Endothelial cell of umbilical vein (primary cell): Measurements from ENCODE around the gene DLGAP1. TPM values are rescaled to one million over a fixed set of nuclear protein-coding genes. Genes with fewer than 3 reads are reported as not detected.

ENCODE experiments used
- BruUV-seq: library from RNA; stranded (reverse); fragments of 400-500 nt; replicated peaks from 2 replicates; lab custom pipeline; 2021; lab: Mats Ljungman, UMichigan
- CTCF ChIA-PET: fragments of 300-600, 350-600 bp; sonication (Branson Sonifier 250); formaldehyde crosslinking; loops from one replicate; lab custom pipeline; 2021; ENCODE audit warnings: antibody characterized with exemption, inconsistent platforms; lab: Charles Lee
- POLR2A ChIA-PET: fragments of 300-600, 350-600 bp; sonication (Branson Sonifier 250); formaldehyde crosslinking; loops from one replicate; lab custom pipeline; 2021; ENCODE audit warnings: antibody characterized with exemption, inconsistent platforms; lab: Charles Lee
- DNase-seq: peaks from one replicate; pipeline ENCODE4 v3.0.0-alpha.2; 2011; ENCODE audit warnings: low read depth, low spot score
- FAIRE-seq: peaks from 2 replicates; lab custom pipeline; 2011; peaks lifted over from hg19 to GRCh38; lab: Jason Lieb, UNC
- H2AFZ ChIP-seq: 2 replicates; pipeline ENCODE4 v1.6.0; 2012; ENCODE audit warnings: low read depth, low read length, control low read depth, inconsistent platforms
- H3K27ac ChIP-seq: 2 replicates; pipeline ENCODE4 v1.5.1; 2011; ENCODE audit warnings: low read depth, mild to moderate bottlenecking, control low read depth, low read length, moderate library complexity; ENCODE audit not compliant: insufficient read depth
- H3K27me3 ChIP-seq, 2 experiments: 2 replicates each; pipeline versions ENCODE4 v1.6.0 to v1.6.1; 2011; ENCODE audit warnings: low read length in 2 of 2, mixed read lengths in 1 of 2; ENCODE audit not compliant: control insufficient read depth in 2 of 2, insufficient read depth in 2 of 2
- H3K36me3 ChIP-seq, 2 experiments: 2 replicates in 1 of 2; 3 replicates in 1 of 2; pipeline ENCODE4 v1.5.1; 2011; ENCODE audit warnings: low read length in 2 of 2, mild to moderate bottlenecking in 1 of 2, moderate library complexity in 1 of 2; ENCODE audit not compliant: control insufficient read depth in 2 of 2, insufficient read depth in 2 of 2; ENCODE audit errors: extremely low read depth in 1 of 2
- H3K4me1 ChIP-seq: 3 replicates; pipeline ENCODE4 v1.5.1; 2011; ENCODE audit warnings: mild to moderate bottlenecking, low read length; ENCODE audit not compliant: control insufficient read depth, insufficient read depth; ENCODE audit errors: extremely low read depth
- H3K4me2 ChIP-seq: 2 replicates; pipeline ENCODE4 v1.6.1; 2011; ENCODE audit warnings: low read length, control low read depth, mixed read lengths; ENCODE audit not compliant: insufficient read depth
- H3K4me3 ChIP-seq, 3 experiments: fragments of 200-600 bp in 1 of 3; sonication (generic), shearing (Covaris generic) in 1 of 3; replicated peaks in 1 of 3; 2 replicates each; pipeline ENCODE4 v1.5.1; 2011 to 2016; ENCODE audit warnings: control low read depth in 3 of 3, low read length in 3 of 3, mild to moderate bottlenecking in 2 of 3, inconsistent platforms in 1 of 3, low read depth in 1 of 3, moderate library complexity in 1 of 3; ENCODE audit not compliant: insufficient read depth in 1 of 3
- H3K79me2 ChIP-seq: 2 replicates; pipeline ENCODE4 v1.6.0; 2012; ENCODE audit warnings: low read length, inconsistent platforms; ENCODE audit not compliant: control insufficient read depth, insufficient read depth
- H3K9ac ChIP-seq: replicated peaks from 2 replicates; pipeline ENCODE3; 2011; ENCODE audit warnings: low read length, control low read depth; ENCODE audit not compliant: insufficient read depth; ENCODE audit errors: extremely low read depth
- H3K9me1 ChIP-seq: replicated peaks from 3 replicates; pipeline ENCODE4 v1.6.0; 2011; ENCODE audit warnings: mild to moderate bottlenecking, low read length; ENCODE audit not compliant: control insufficient read depth, insufficient read depth; ENCODE audit errors: extremely low read depth
- H3K9me3 ChIP-seq: replicated peaks from 2 replicates; pipeline ENCODE4 v1.5.1; 2012; ENCODE audit warnings: low read length, inconsistent platforms; ENCODE audit not compliant: control insufficient read depth, insufficient read depth
- H4K20me1 ChIP-seq: replicated peaks from 2 replicates; pipeline ENCODE3; 2011; ENCODE audit warnings: mild to moderate bottlenecking, low read length; ENCODE audit not compliant: control insufficient read depth, insufficient read depth; ENCODE audit errors: extremely low read depth
- EZH2 ChIP-seq: IDR thresholded peaks from 2 replicates; pipeline ENCODE4 v1.6.1; 2012; ENCODE audit warnings: borderline replicate concordance, low read depth, mild to moderate bottlenecking, moderate library complexity, low read length, inconsistent platforms; ENCODE audit not compliant: severe bottlenecking
- FOS ChIP-seq: IDR thresholded peaks from 2 replicates; pipeline ENCODE4 v1.6.1; 2011; ENCODE audit warnings: mild to moderate bottlenecking, low read length, moderate library complexity, borderline replicate concordance; ENCODE audit not compliant: insufficient read depth
- GATA2 ChIP-seq: IDR thresholded peaks from 2 replicates; pipeline ENCODE4 v1.7.0; 2011; ENCODE audit warnings: low read depth, mild to moderate bottlenecking, moderate library complexity, mixed read lengths, low read length; ENCODE audit not compliant: insufficient read length, insufficient read depth
- JUN ChIP-seq: IDR thresholded peaks from 2 replicates; pipeline ENCODE4 v1.6.1; 2011; ENCODE audit warnings: borderline replicate concordance, low read depth; ENCODE audit not compliant: insufficient read length, insufficient read depth
- MYC ChIP-seq: IDR thresholded peaks from one replicate; pipeline ENCODE4 v1.6.1; 2011; ENCODE audit warnings: mild to moderate bottlenecking, low read depth, low read length
- POLR2A ChIP-seq: IDR thresholded peaks from 2 replicates; pipeline ENCODE4 v1.6.1; 2012; ENCODE audit warnings: low read depth, mild to moderate bottlenecking, control low read depth, low read length
- POLR2AphosphoS5 ChIP-seq: IDR thresholded peaks from 2 replicates; pipeline ENCODE4 v1.6.1; 2012; ENCODE audit warnings: low read depth, mild to moderate bottlenecking, control low read depth, low read length, moderate library complexity; ENCODE audit not compliant: insufficient read depth
- dilution Hi-C: fragments of 300-500 bp; cut with MboI; formaldehyde crosslinking; loops from one replicate; pipeline ENCODE4 v1.15.0; 2019; ENCODE audit warnings: low sequenced_read_pairs; ENCODE audit not compliant: extremely low pct_ligation_motif_present
- intact Hi-C: fragments of 100-400 bp; cut with micrococcal nuclease; formaldehyde crosslinking; loops from one replicate; pipeline ENCODE4 v1.10.0; 2022
- polyA plus RNA-seq, 4 experiments: library from polyadenylated mRNA; depleted of rRNA in 3 of 4; stranded (reverse) in 3 of 4; unstranded in 1 of 4; fragments of >200 nt; gene quantifications; 2 replicates each; pipeline versions ENCODE4 v1.2.1 to v1.2.3, GENCODE V29; 2011 to 2012; ENCODE audit warnings: missing spikeins in 1 of 4
- total RNA-seq: library from RNA; stranded (reverse); gene quantifications from 2 replicates; pipeline ENCODE4 v1.2.3, GENCODE V29; 2021
- TF ChIP-seq, protein P1 (sequence below): IDR thresholded peaks from 2 replicates; pipeline ENCODE4 v1.6.1; 2011; ENCODE audit not compliant: insufficient read depth, insufficient read length
- TF ChIP-seq, protein P2 (sequence below), 2 donors: IDR thresholded peaks; 1 replicate in 1 of 2; 2 replicates in 1 of 2; pipeline ENCODE4 v1.5.1; 2011; ENCODE audit warnings: low read length in 2 of 2, mild to moderate bottlenecking in 2 of 2, moderate library complexity in 2 of 2, control low read depth in 1 of 2, inconsistent platforms in 1 of 2, low read depth in 1 of 2; ENCODE audit not compliant: insufficient read depth in 1 of 2; ENCODE audit errors: extremely low read depth in 1 of 2

The DLGAP1 gene
- total and polyA plus RNA-seq, 2 donors (not counting 3 experiments of a cell fraction or from before 2014, with no cell fraction given), result 0.04 TPM; not detected in 1

DNA sequence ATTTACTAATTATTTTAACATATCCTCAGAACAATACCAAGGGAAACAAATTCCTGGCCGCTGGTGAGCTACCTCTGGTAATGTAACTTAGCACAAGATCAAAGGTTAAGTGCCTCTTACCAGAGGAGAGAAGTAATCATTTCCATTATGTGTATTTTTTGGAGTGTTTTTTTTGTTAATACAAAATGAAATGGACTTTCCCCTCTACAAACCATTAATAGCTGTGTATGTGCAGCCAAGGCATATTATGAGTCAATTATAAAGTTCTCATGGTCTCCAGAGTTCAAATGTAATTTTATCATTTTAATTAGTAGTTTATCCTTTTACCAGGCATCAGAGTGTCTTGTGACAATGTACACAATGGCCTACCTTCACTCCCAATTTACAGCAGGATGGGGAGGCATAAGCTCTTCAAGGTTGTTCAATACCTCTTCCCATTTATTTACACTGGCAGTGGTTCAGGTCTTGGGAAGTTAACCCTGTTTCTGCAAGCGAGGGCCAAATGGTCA lies 762.9 kb downstream of the DLGAP1 start:
- H3K9me3 ChIP-seq, result no peaks in the 10 kb centered on the region
- no peak overlapping the region for H3K4me3 ChIP-seq
- POLR2A ChIA-PET, result no interaction called here
- dilution Hi-C loops (no loop called here), intact Hi-C loops (no loop called here)
- no peaks in the 10 kb centered on the region for H4K20me1 ChIP-seq
- no peaks in the 10 kb centered on the region for H3K9me1 ChIP-seq
- no peaks in the 10 kb centered on the region for H3K4me1 ChIP-seq
- DNase-seq (no peak), FAIRE-seq (no peak)
- no peaks in the 10 kb centered on the region for H3K36me3 ChIP-seq
- no peak overlapping the region for H2AFZ ChIP-seq
- H3K27ac ChIP-seq, result no peak overlapping the region
- H3K9ac ChIP-seq, result no peak overlapping the region
- CTCF ChIA-PET, result interaction anchor here (0.8 to 4.5 kb wide), 10 partner anchors 8 to 303 kb away, joined by 3 to 23 read pairs (median 6); no protein-coding TSS in a partner anchor
- no peaks in the 10 kb centered on the region for H3K79me2 ChIP-seq
- TF ChIP-seq, protein P1, sequence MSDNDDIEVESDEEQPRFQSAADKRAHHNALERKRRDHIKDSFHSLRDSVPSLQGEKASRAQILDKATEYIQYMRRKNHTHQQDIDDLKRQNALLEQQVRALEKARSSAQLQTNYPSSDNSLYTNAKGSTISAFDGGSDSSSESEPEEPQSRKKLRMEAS, result no peak
- no peak for TF ChIP-seq JUN
- no peak for TF ChIP-seq MYC
- TF ChIP-seq, protein P2, sequence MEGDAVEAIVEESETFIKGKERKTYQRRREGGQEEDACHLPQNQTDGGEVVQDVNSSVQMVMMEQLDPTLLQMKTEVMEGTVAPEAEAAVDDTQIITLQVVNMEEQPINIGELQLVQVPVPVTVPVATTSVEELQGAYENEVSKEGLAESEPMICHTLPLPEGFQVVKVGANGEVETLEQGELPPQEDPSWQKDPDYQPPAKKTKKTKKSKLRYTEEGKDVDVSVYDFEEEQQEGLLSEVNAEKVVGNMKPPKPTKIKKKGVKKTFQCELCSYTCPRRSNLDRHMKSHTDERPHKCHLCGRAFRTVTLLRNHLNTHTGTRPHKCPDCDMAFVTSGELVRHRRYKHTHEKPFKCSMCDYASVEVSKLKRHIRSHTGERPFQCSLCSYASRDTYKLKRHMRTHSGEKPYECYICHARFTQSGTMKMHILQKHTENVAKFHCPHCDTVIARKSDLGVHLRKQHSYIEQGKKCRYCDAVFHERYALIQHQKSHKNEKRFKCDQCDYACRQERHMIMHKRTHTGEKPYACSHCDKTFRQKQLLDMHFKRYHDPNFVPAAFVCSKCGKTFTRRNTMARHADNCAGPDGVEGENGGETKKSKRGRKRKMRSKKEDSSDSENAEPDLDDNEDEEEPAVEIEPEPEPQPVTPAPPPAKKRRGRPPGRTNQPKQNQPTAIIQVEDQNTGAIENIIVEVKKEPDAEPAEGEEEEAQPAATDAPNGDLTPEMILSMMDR (IDR thresholded peaks at IDR 0.05; ENCODE audit: extremely low read depth in 1 of 2, insufficient read depth in 1 of 2, low read depth in 1 of 2, low read length in 2 of 2), result no peak
- no TSS peak for BruUV-seq
- H3K4me2 ChIP-seq, result no peak overlapping the region
- H3K27me3 ChIP-seq, result no peaks in the 10 kb centered on the region

DNA sequence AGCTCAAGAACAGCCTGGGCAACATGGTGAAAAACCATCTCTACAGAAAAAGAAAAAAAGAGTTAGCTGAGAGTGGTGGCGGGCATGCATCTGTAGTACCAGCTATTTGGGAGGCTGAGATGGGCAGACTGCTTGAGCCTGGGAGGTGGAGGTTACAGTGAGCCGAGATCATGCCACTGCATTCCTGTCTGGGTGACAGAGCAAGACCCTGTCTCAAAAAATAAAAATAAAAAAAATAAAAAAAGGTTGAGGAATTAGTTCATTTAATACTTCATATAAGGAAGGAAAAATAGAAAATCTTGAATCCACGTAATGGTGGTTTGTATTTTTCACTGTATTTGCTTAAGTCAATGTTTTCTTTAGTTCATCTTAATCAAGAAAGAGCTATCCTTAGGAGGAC lies 763.4 kb downstream of the DLGAP1 start:
- no peak overlapping the region for H3K9ac ChIP-seq
- no peak for DNase-seq
- H2AFZ ChIP-seq, result no peak overlapping the region
- no peaks in the 10 kb centered on the region for H3K4me1 ChIP-seq
- TF ChIP-seq EZH2 (no peak), POLR2AphosphoS5 (no peak), POLR2A (no peak), FOS (no peak), JUN (no peak), MYC (no peak), GATA2 (no peak)
- TF ChIP-seq, protein P1, result no peak
- TF ChIP-seq, protein P2 (IDR thresholded peaks at IDR 0.05; ENCODE audit: extremely low read depth in 1 of 2, insufficient read depth in 1 of 2, low read depth in 1 of 2, low read length in 2 of 2), result no peak
- dilution Hi-C loops, result no loop called here
- no peaks in the 10 kb centered on the region for H4K20me1 ChIP-seq
- no peak for FAIRE-seq
- H3K79me2 ChIP-seq, result no peaks in the 10 kb centered on the region
- no peaks in the 10 kb centered on the region for H3K9me1 ChIP-seq
- no peak overlapping the region for H3K27ac ChIP-seq
- no TSS peak for BruUV-seq
- no peak overlapping the region for H3K4me3 ChIP-seq
- POLR2A ChIA-PET, result no interaction called here
- intact Hi-C loops, result no loop called here
- CTCF ChIA-PET, result interaction anchor here (0.8 to 4.5 kb wide), 10 partner anchors 9 to 304 kb away, joined by 3 to 23 read pairs (median 6); no protein-coding TSS in a partner anchor
- H3K9me3 ChIP-seq, result no peaks in the 10 kb centered on the region
- no peak overlapping the region for H3K4me2 ChIP-seq
- H3K36me3 ChIP-seq, result no peaks in the 10 kb centered on the region
- no peaks in the 10 kb centered on the region for H3K27me3 ChIP-seq
